H9 (cell line): ENCODE data around the gene SPATA6L. TPM values are rescaled to one million over a fixed set of nuclear protein-coding genes. Genes with fewer than 3 reads are reported as not detected.

ENCODE experiments used
- DNase-seq: peaks from one replicate; pipeline ENCODE4 v3.0.0-alpha.2; 2017
- H2AFZ ChIP-seq: one replicate; pipeline ENCODE4 v1.6.1; 2013; ENCODE audit warnings: mild to moderate bottlenecking, low read length, control low read depth, moderate library complexity
- H2AK5ac ChIP-seq: 2 replicates; pipeline ENCODE4 v1.6.1; 2013; ENCODE audit warnings: low read length, control low read depth, mixed read lengths; ENCODE audit not compliant: insufficient read length
- H2BK120ac ChIP-seq: one replicate; pipeline ENCODE4 v1.6.1; 2013; ENCODE audit warnings: low read depth, mild to moderate bottlenecking, low read length, control low read depth, inconsistent platforms; ENCODE audit not compliant: poor library complexity, severe bottlenecking
- H2BK12ac ChIP-seq: 2 replicates; pipeline ENCODE4 v1.6.1; 2013; ENCODE audit warnings: low read length, control low read depth, mixed read lengths, low read depth; ENCODE audit not compliant: insufficient read length
- H2BK15ac ChIP-seq: 2 replicates; pipeline ENCODE4 v1.6.1; 2013; ENCODE audit warnings: low read depth, low read length, control low read depth
- H2BK20ac ChIP-seq: one replicate; pipeline ENCODE4 v1.6.1; 2013; ENCODE audit warnings: low read depth, mild to moderate bottlenecking, low read length, control low read depth, inconsistent platforms; ENCODE audit not compliant: poor library complexity, severe bottlenecking
- H2BK5ac ChIP-seq: 2 replicates; pipeline ENCODE4 v1.6.1; 2013; ENCODE audit warnings: low read length, control low read depth, mixed read lengths; ENCODE audit not compliant: insufficient read length
- H3K14ac ChIP-seq: 2 replicates; pipeline ENCODE4 v1.6.1; 2013; ENCODE audit warnings: low read length, control low read depth; ENCODE audit not compliant: insufficient read depth
- H3K18ac ChIP-seq: 2 replicates; pipeline ENCODE4 v1.6.1; 2013; ENCODE audit warnings: low read depth, mild to moderate bottlenecking, mixed read lengths, low read length, control low read depth; ENCODE audit not compliant: insufficient read length
- H3K23ac ChIP-seq: 2 replicates; pipeline ENCODE4 v1.6.1; 2013; ENCODE audit warnings: low read length, control low read depth, mixed read lengths, low read depth; ENCODE audit not compliant: insufficient read length
- H3K23me2 ChIP-seq: 2 replicates; pipeline ENCODE4 v1.6.1; 2013; ENCODE audit warnings: low read depth, mild to moderate bottlenecking, mixed read lengths, low read length, control low read depth; ENCODE audit not compliant: insufficient read length, poor library complexity, severe bottlenecking
- H3K27ac ChIP-seq: 2 replicates; pipeline ENCODE4 v1.5.1; 2013; ENCODE audit warnings: low read length, control low read depth, mixed read lengths, low read depth; ENCODE audit not compliant: insufficient read length
- H3K27me3 ChIP-seq: 2 replicates; pipeline ENCODE4 v1.6.1; 2013; ENCODE audit warnings: low read length, control low read depth, inconsistent platforms; ENCODE audit not compliant: insufficient read depth
- H3K4ac ChIP-seq: 2 replicates; pipeline ENCODE4 v1.6.1; 2013; ENCODE audit warnings: low read depth, mild to moderate bottlenecking, control low read depth, inconsistent platforms, low read length, moderate library complexity
- H3K4me1 ChIP-seq: 2 replicates; pipeline ENCODE4 v1.6.1; 2013; ENCODE audit warnings: low read length, control low read depth, inconsistent platforms; ENCODE audit not compliant: insufficient read depth
- H3K4me2 ChIP-seq: 2 replicates; pipeline ENCODE4 v1.6.1; 2013; ENCODE audit warnings: low read length, control low read depth, mixed read lengths; ENCODE audit not compliant: insufficient read length, insufficient read depth
- H3K56ac ChIP-seq: 2 replicates; pipeline ENCODE4 v1.6.1; 2013; ENCODE audit warnings: low read depth, mild to moderate bottlenecking, mixed read lengths, low read length, control low read depth; ENCODE audit not compliant: insufficient read length
- H3K79me1 ChIP-seq: 2 replicates; pipeline ENCODE4 v1.6.1; 2013; ENCODE audit warnings: low read depth, mild to moderate bottlenecking, moderate library complexity, low read length, control low read depth, inconsistent platforms; ENCODE audit not compliant: insufficient read depth, poor library complexity, severe bottlenecking
- H3K79me2 ChIP-seq: 2 replicates; pipeline ENCODE4 v1.6.1; 2013; ENCODE audit warnings: low read length, control low read depth, inconsistent platforms; ENCODE audit not compliant: insufficient read depth
- H3K9ac ChIP-seq: 2 replicates; pipeline ENCODE4 v1.6.1; 2013; ENCODE audit warnings: low read length, control low read depth, mixed read lengths; ENCODE audit not compliant: insufficient read length; ENCODE audit errors: extremely low read depth
- H3K9me3 ChIP-seq: one replicate; pipeline ENCODE4 v1.6.1; 2013; ENCODE audit warnings: low read depth, low read length, inconsistent platforms; ENCODE audit not compliant: control insufficient read depth
- H3T11ph ChIP-seq: one replicate; pipeline ENCODE4 v1.6.1; 2013; ENCODE audit warnings: mild to moderate bottlenecking, low read length, control low read depth, inconsistent platforms
- H4K20me1 ChIP-seq: one replicate; pipeline ENCODE4 v1.6.1; 2013; ENCODE audit not compliant: control insufficient read depth, insufficient read length, insufficient read depth
- H4K5ac ChIP-seq: 2 replicates; pipeline ENCODE4 v1.6.1; 2013; ENCODE audit warnings: low read depth, mild to moderate bottlenecking, mixed read lengths, low read length, control low read depth; ENCODE audit not compliant: insufficient read length
- H4K8ac ChIP-seq: replicated peaks from 2 replicates; pipeline ENCODE4 v1.6.1; 2013; ENCODE audit warnings: low read length, control low read depth, mixed read lengths, low read depth; ENCODE audit not compliant: insufficient read length
- H4K91ac ChIP-seq: 2 replicates; pipeline ENCODE4 v1.6.1; 2013; ENCODE audit warnings: low read depth, mild to moderate bottlenecking, moderate library complexity, mixed read lengths, low read length, control low read depth; ENCODE audit not compliant: insufficient read length
- H3K27ac Mint-ChIP-seq, 3 experiments: 2 replicates in 2 of 3; 3 replicates in 1 of 3; pipeline ENCODE4 v1.8.0; 2020 to 2021; ENCODE audit warnings: mixed read lengths in 3 of 3, mild to moderate bottlenecking in 1 of 3, moderate library complexity in 1 of 3
- H3K27me3 Mint-ChIP-seq: 2 replicates; pipeline ENCODE4 v1.8.0; 2021; ENCODE audit warnings: low read depth, mild to moderate bottlenecking, moderate library complexity, mixed read lengths
- H3K36me3 Mint-ChIP-seq, 3 experiments: 2 replicates in 2 of 3; 3 replicates in 1 of 3; pipeline ENCODE4 v1.8.0; 2020 to 2021; ENCODE audit warnings: low read depth in 3 of 3, mixed read lengths in 3 of 3; ENCODE audit not compliant: insufficient read depth in 1 of 3
- H3K4me1 Mint-ChIP-seq, 2 experiments: 2 replicates each; pipeline ENCODE4 v1.8.0; 2020; ENCODE audit warnings: mixed read lengths in 2 of 2
- H3K4me3 Mint-ChIP-seq, 2 experiments: 2 replicates in 1 of 2; 3 replicates in 1 of 2; pipeline ENCODE4 v1.8.0; 2020 to 2021; ENCODE audit warnings: mild to moderate bottlenecking in 2 of 2, mixed read lengths in 2 of 2, moderate library complexity in 1 of 2
- H3K9me3 Mint-ChIP-seq, 2 experiments: 2 replicates in 1 of 2; 3 replicates in 1 of 2; pipeline ENCODE4 v1.8.0; 2020; ENCODE audit warnings: mild to moderate bottlenecking in 2 of 2, mixed read lengths in 2 of 2, moderate library complexity in 1 of 2
- CTCF ChIP-seq: fragments of 200-600 bp; sonication (generic); conservative IDR thresholded peaks from 3 replicates; pipeline ENCODE4 v1.8.0; 2021; ENCODE audit warnings: antibody characterized with exemption, mild to moderate bottlenecking
- whole genome bisulfite sequencing: extraction: QIAGEN DNeasy Blood & Tissue Kit; methylation state at CpG from one replicate; pipeline ENCODE4 v1.1.7; 2013; ENCODE audit warnings: missing lambda C conversion rate, low lambda C conversion rate, mixed read lengths; ENCODE audit not compliant: insufficient read length; ENCODE audit errors: extremely low coverage; 5-methylcytosine and 5-hydroxymethylcytosine counted together
- total RNA-seq: library from RNA; stranded (reverse); gene quantifications from 2 replicates; pipeline ENCODE4 v1.2.1, GENCODE V29; 2021

The SPATA6L gene
- total RNA-seq, 1 experiment from 2014 or later = 0.87 TPM

DNA sequence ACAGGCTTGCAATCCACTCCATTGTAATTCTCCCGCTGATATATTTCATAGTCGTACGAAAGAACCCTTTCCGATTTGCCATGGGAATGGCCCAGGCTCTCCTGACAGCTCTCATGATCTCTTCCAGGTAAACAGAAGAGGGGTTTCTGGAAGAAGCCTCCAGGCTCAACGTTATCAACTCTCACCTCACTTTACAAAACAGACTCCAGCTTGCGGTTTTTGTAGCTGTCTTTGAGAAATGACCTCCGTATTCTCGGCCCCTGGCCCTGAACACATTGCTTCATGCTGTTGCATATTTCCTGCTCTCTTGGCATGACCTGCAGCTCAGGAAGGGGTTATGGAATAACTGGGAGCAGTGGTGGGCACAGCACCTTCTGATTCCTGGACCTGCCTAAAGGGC lies 90.3 kb downstream of the SPATA6L start:
- Histone ChIP-seq H3K9me3 (no peaks in the 10 kb centered on the region), H3K79me2 (no peaks in the 10 kb centered on the region), H3K27me3 (no peaks in the 10 kb centered on the region), H2BK15ac (no peak overlapping the region), H3K56ac (no peak overlapping the region), H3T11ph (no peak overlapping the region), H3K14ac (no peak overlapping the region), H3K4me2 (no peak overlapping the region), H4K5ac (no peak overlapping the region), H3K9ac (no peak overlapping the region), H2BK120ac (no peak overlapping the region), H4K91ac (no peak overlapping the region), H2BK12ac (no peak overlapping the region), H4K20me1 (no peaks in the 10 kb centered on the region), H3K18ac (no peak overlapping the region), H3K79me1 (no peaks in the 10 kb centered on the region), H3K4ac (no peak overlapping the region), H2AFZ (no peak overlapping the region), H2BK5ac (no peak overlapping the region), H3K4me1 (no peaks in the 10 kb centered on the region), H2BK20ac (no peak overlapping the region), H3K23ac (no peak overlapping the region), H3K27ac (no peak overlapping the region), H2AK5ac (no peak overlapping the region), H4K8ac (no peak overlapping the region), H3K23me2 (no peaks in the 10 kb centered on the region)
- Mint-ChIP-seq H3K27ac (no peak overlapping the region), H3K27me3 (no peaks in the 10 kb centered on the region), H3K36me3 (peaks cover 0 to 4% (median 0%) of the 10 kb centered on the region in 3 experiments; a peak in 1 of 7 replicates), H3K4me3 (no peak overlapping the region), H3K4me1 (peaks cover 8 to 9% of the 10 kb centered on the region in 2 experiments), H3K9me3 (no peaks in the 10 kb centered on the region)
- TF ChIP-seq CTCF = no peak
- WGBS = no CpG with 5 or more reads among the region's 8 CpGs
- no peak for DNase-seq
